ENCODE measurements around the gene MLLT10. TPM values are rescaled to one million over a fixed set of nuclear protein-coding genes. Genes with fewer than 3 reads are reported as not detected.

The MLLT10 gene
- total RNA-seq, 1 experiment from 2014 or later = 45.2 TPM

- TF ChIP-seq FOSL1 (IDR thresholded peaks at IDR 0.05; ENCODE audit: low read depth) (no peak), CEBPB (IDR thresholded peaks at IDR 0.05; ENCODE audit: low read depth) (no peak), JUND (IDR thresholded peaks at IDR 0.05) (no peak), REST (IDR thresholded peaks at IDR 0.05; ENCODE audit: low read depth) (no peak), ELF1 (IDR thresholded peaks at IDR 0.05; ENCODE audit: borderline replicate concordance, low read depth) (no peak), SIN3A (IDR thresholded peaks at IDR 0.05; ENCODE audit: low read depth) (no peak), ZFX (IDR thresholded peaks at IDR 0.05) (no peak), MAX (IDR thresholded peaks at IDR 0.05) (no peak), SP1 (IDR thresholded peaks at IDR 0.05; ENCODE audit: low read depth) (no peak), ZNF274 (IDR thresholded peaks at IDR 0.05; ENCODE audit: low read depth, low read length) (no peak), YY1 (IDR thresholded peaks at IDR 0.05; ENCODE audit: extremely low read depth, insufficient replicate concordance, low read depth, low read length) (no peak), CTCF (IDR thresholded peaks at IDR 0.05 in 2 of 3, conservative IDR thresholded peaks at IDR 0.05 in 1 of 3; ENCODE audit: borderline replicate concordance in 1 of 3, insufficient read depth in 1 of 3, low read depth in 2 of 3, low read length in 2 of 3) (no peak), EZH2phosphoT487 (IDR thresholded peaks at IDR 0.05; ENCODE audit: borderline replicate concordance) (no peak), ATF3 (IDR thresholded peaks at IDR 0.05) (no peak)
- POLR2A ChIA-PET = no interaction called here
- H3K79me2 ChIP-seq (ENCODE audit: insufficient read depth, low read length) = no peaks in the 10 kb centered on the region
- no peaks in the 10 kb centered on the region for H3K36me3 ChIP-seq (ENCODE audit: control insufficient read depth in 1 of 2, insufficient read depth in 2 of 2, low read length in 2 of 2)
- CTCF ChIA-PET = no interaction called here
- H3K27me3 ChIP-seq (ENCODE audit: insufficient read depth, low read length) = no peaks in the 10 kb centered on the region
- H4K20me1 ChIP-seq (ENCODE audit: insufficient read depth) = no peaks in the 10 kb centered on the region
- DNase-seq (ENCODE audit: low read depth, low spot score) = no peak
- no TSS peak for BruUV-seq (replicated peaks)
- intact Hi-C loops (cut with micrococcal nuclease) = no loop called here
- H3K4me2 ChIP-seq (ENCODE audit: low read length) = no peak overlapping the region
- ATAC-seq = no peak
- H3K9me2 ChIP-seq (ENCODE audit: insufficient read depth) = no peaks in the 10 kb centered on the region
- no peak overlapping the region for H3K9ac ChIP-seq (ENCODE audit: low read length)
- no peaks in the 10 kb centered on the region for H3K4me1 ChIP-seq (ENCODE audit: control insufficient read depth in 1 of 2, insufficient read depth in 2 of 2, low read length in 2 of 2)
- RAD21 ChIA-PET (ENCODE audit: low non-redundant PET in 1 of 2, low total read pairs in 2 of 2, uncharacterized antibody in 2 of 2, unreplicated experiment in 2 of 2) = no interaction called here
- no peak overlapping the region for H3K27ac ChIP-seq (ENCODE audit: low read depth, low read length)
- no peak overlapping the region for H2AFZ ChIP-seq (ENCODE audit: low read depth, low read length, poor library complexity, severe bottlenecking)
- no peaks in the 10 kb centered on the region for H3K9me3 ChIP-seq (ENCODE audit: control insufficient read depth in 1 of 2, insufficient read depth in 1 of 2, low read depth in 1 of 2, low read length in 2 of 2)
- no peak overlapping the region for H3K4me3 ChIP-seq (replicated peaks in 1 of 2; ENCODE audit: low read depth in 1 of 2, low read length in 2 of 2)
These were observed 45.0 kb upstream of the MLLT10 start for GRCh38 chr10:21488957-21489446.
